Measurements from ENCODE around the gene B3GNT2. TPM values are rescaled to one million over a fixed set of nuclear protein-coding genes. Genes with fewer than 3 reads are reported as not detected.

B3GNT2 gene
- total and polyA plus RNA-seq, 2 donors (not counting 3 experiments of a cell fraction or from before 2014, with no cell fraction given) = 9.5 to 21.2 TPM

GRCh38 chr2:62270728-62271127 lies 74.8 kb downstream of the B3GNT2 start:
- dilution Hi-C loops (cut with MboI; ENCODE audit: extremely low pct_ligation_motif_present, low sequenced_read_pairs) = no loop called here
- ChIA-PET POLR2A (no interaction called here), CTCF (interaction anchor here (1.2 kb wide), 2 partner anchors 10 to 11 kb away, joined by 3 to 4 read pairs; no protein-coding TSS in a partner anchor)
- H3K9me3 ChIP-seq (replicated peaks; ENCODE audit: control insufficient read depth, insufficient read depth, low read length) = no peaks in the 10 kb centered on the region
- no peak for TF ChIP-seq FOS (IDR thresholded peaks at IDR 0.05; ENCODE audit: borderline replicate concordance, insufficient read depth, low read length)
- no peak for TF ChIP-seq MYC (IDR thresholded peaks at IDR 0.05; ENCODE audit: low read depth, low read length)
- H3K4me2 ChIP-seq (ENCODE audit: insufficient read depth, low read length) = no peak overlapping the region
- H4K20me1 ChIP-seq (replicated peaks; ENCODE audit: control insufficient read depth, extremely low read depth, insufficient read depth, low read length) = no peaks in the 10 kb centered on the region
- FAIRE-seq (no peak), DNase-seq (ENCODE audit: low read depth, low spot score) (peak; percentile 61)
- no peaks in the 10 kb centered on the region for H3K9me1 ChIP-seq (replicated peaks; ENCODE audit: control insufficient read depth, extremely low read depth, insufficient read depth, low read length)
- no peaks in the 10 kb centered on the region for H3K79me2 ChIP-seq (ENCODE audit: control insufficient read depth, insufficient read depth, low read length)
- H2AFZ ChIP-seq (ENCODE audit: low read depth, low read length) = no peak overlapping the region
- H3K4me3 ChIP-seq (replicated peaks in 1 of 3; ENCODE audit: insufficient read depth in 1 of 3, low read depth in 1 of 3, low read length in 3 of 3) = no peak overlapping the region
- intact Hi-C loops (cut with micrococcal nuclease) = no loop called here
- no peak overlapping the region for H3K27ac ChIP-seq (ENCODE audit: insufficient read depth, low read depth, low read length)
- H3K36me3 ChIP-seq (ENCODE audit: control insufficient read depth in 2 of 2, extremely low read depth in 1 of 2, insufficient read depth in 2 of 2, low read length in 2 of 2) = no peaks in the 10 kb centered on the region
- H3K27me3 ChIP-seq (ENCODE audit: control insufficient read depth in 2 of 2, insufficient read depth in 2 of 2, low read length in 2 of 2) = no peaks in the 10 kb centered on the region
- BruUV-seq (replicated peaks) = no TSS peak
- no peak overlapping the region for H3K9ac ChIP-seq (replicated peaks; ENCODE audit: extremely low read depth, insufficient read depth, low read length)
- no peaks in the 10 kb centered on the region for H3K4me1 ChIP-seq (ENCODE audit: control insufficient read depth, extremely low read depth, insufficient read depth, low read length)

Small RNAs within 50 kb of the gene (microRNA-seq; reads per million reads assigned to microRNA genes)
- gene MIR5192 (ENCODE audit: borderline number of aligned reads, borderline replicate concordance) = not detected

Small RNAs within 50 kb of the gene (small RNA-seq; reads per million reads assigned to genes)
- gene MIR5192 (ENCODE audit: insufficient read depth, insufficient read length, low read depth, low replicate concordance) = not detected
- gene RN7SL51P (ENCODE audit: insufficient read depth, insufficient read length, low read depth, low replicate concordance) = not detected
